GM19043 (cell line): Measurements from ENCODE around the gene PDLIM1.
"Not testable (repeated sequence)": the region's sequence is repeated elsewhere in the genome, so short reads cannot be mapped to it uniquely, and the experiment has no call there.

Experiments used
- ATAC-seq: cut with Tn5 transposase; IDR thresholded peaks from one replicate; pipeline ENCODE4 v1.9.1; 2021; ENCODE audit warnings: low read depth; ENCODE audit not compliant: unreplicated experiment

Gene PDLIM1

DNA sequence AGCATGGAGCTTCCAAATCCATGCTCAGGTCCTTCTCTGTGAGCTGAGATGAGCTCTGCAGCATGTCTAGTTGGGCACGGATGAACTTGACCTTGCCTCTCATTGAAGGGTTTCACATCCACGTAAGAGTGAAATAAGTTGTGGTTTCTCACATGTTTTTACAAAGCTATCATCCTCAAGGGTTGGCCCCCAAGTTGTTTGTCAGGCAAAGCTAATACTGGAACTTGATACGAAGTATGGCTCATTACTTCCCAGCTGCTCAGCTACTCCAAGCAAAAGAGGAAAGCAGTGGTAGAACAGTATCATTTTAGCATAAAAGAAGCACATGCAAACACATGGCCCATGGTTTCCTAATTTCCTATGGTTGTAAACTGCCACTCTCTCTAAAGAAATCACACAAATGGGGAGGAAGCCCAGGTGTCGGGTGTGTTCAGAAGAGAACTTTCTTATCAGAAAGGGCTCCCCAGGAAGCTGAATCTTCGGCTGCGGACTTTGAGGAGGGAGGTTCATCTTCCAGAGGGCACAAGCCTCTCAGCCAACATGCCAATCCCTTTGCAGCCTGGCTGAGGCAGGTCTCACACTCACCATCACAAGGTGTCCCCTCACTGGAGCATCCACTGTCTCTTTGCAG lies 45.3 kb downstream of the PDLIM1 start:
- peak; percentile 81 for ATAC-seq

DNA sequence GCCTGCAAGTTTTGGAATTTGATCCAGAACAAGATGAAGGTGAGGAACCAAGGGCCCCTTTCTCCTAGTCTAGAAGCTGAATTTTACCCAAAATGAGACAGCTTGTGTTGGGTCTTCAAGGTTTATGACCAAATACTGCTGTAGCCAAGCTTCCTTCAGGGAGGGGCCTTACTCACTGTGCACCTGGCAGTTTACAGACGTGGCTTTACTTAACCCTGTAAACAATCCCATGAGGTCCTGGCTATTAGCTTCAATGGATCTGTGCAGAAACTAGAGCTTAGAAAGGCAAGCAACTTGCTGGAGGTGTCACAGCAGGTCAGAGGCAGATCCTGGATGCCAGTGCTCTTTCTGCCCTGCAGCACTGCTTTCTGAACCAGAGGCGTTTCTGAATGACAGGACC lies 46.7 kb downstream of the PDLIM1 start:
- ATAC-seq = no peak

DNA sequence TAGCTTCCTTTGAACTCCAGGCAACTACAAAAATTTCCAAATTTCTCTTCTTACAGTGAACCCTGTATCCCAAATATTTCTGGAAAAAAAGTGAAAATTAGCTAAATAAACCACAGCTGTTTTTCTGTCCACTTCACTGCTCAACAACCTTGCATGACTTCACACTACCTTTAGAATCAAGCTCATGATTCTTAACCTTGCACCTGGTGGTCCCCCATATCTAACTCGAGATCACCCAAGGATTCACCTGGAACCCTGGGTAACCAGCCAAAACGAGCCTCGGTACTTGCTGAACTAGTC lies 47.5 kb downstream of the PDLIM1 start:
- ATAC-seq = no peak

DNA sequence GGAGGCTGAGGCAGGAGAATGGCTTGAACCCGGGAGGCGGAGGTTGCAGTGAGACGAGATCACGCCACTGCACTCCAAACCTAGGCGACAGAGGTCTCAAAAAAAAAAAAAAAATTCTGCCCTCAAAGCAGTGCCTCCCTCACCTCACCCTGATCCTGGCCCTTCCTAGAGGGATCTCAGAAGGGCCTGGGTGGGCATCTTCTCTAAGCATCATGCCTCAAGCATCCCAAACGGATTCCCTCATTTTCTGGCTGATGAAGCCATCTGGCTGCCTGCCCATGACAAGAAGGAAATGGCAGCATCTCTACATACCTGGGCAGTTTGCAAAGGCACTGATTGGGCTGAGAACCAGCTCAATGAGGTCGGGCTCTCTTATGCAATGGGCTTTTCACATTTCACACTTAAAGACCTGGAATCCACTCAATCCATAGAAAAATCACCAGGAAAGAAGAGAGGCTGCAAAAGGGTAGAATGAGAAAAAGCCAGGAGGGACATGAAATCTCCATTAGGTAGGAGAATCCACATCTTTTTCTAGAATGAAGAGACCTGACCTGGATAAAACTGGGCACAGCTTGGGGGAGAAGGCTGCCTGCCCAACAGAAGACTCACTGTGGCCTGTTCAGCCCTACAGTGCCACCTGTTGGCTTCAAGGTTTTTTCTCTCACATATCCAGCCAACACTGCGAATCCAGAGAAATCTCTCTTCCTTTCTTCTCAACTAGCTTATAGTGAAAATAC lies 48.1 kb downstream of the PDLIM1 start:
- ATAC-seq = no peak

DNA sequence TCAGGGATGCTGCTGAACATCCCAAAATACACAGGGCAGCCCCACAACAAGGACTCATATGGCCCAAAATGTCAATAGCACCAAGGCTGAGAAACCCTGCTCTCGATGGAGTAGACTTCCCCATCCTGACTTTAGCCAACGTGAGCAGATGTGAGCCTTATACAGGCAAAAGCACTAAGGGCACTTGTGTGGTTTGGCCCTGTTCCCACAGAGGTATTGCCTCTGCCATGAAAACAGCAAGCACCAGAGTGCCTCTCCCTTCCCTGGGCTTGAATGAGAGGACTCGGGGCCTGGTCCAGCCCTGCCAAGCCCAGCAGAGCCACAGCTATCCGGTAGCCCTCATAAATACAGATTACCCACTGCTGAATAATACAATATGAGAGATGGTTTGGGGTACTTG lies 49.3 kb downstream of the PDLIM1 start:
- ATAC-seq = no peak

- ATAC-seq = no peak
Measured at GRCh38 chr10:95240811-95241210, 50.0 kb downstream of the PDLIM1 start.

- not testable (repeated sequence) for ATAC-seq
Measured at GRCh38 chr10:95240096-95240495, 50.7 kb downstream of the PDLIM1 start.

- no peak for ATAC-seq
Measured at GRCh38 chr10:95237376-95238170, 53.2 kb downstream of the PDLIM1 start.

GRCh38 chr10:95236068-95236903 lies 54.5 kb downstream of the PDLIM1 start:
- ATAC-seq = peak; percentile 97

- no peak for ATAC-seq
Measured at GRCh38 chr10:95235676-95236067, 55.1 kb downstream of the PDLIM1 start.

DNA sequence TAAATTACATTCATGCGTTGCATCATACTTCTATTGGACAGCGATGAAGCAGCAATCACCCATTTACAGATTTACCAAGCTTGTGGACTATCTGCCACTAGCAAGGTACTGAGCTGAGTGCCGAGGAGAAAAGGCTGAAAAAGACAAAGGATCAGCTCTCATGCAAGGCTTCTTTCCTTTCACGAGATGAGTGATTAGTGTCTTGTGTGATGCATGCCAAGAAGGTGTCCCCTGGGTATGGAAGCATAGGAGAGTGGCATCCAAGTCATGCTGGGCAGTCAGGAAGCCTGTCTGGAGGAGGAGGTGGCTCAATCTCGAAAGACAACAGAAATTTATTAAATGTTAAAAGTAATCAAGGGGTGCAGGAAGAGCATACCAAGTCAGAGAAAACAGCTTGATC lies 55.9 kb downstream of the PDLIM1 start:
- ATAC-seq = no peak

GRCh38 chr10:95233377-95234034 lies 57.3 kb downstream of the PDLIM1 start:
- no peak for ATAC-seq

DNA sequence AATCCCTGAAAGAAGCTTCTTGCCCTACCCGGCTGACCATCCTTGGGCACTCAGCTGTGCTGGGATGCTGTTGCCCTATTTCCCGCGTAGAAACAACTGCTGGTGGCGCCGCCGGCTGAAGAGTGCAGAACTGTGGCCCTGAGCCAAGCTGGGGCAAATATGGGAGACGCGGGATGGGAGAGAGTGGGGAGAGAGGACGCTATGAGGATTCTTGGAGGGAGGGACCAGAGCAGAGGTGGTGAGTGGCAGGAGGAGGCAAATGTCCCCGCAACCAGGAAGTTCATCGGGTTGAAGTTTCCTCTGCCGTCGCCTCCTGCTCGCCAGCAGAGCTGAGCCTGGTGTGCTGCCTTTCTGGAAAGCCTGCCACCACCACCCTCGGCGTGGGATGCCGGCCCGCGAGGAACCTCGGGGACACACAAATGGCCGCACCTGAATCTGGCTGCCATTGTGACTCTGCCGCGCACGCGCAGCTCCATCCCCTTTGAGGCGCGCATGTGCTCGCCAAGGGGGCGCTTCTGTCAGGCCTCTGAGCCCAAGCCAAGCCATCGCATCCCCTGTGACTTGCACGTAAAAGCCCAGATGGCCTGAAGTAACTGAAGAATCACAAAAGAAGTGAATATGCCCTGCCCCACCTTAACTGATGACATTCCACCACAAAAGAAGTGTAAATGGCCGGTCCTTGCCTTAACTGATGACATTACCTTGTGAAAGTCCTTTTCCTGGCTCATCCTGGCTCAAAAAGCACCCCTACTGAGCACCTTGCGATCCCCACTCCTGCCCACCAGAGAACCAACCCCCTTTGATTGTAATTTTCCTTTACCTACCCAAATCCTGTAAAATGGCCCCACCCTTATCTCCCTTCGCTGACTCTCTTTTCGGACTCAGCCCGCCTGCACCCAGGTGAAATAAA lies 59.9 kb downstream of the PDLIM1 start:
- not testable (repeated sequence) for ATAC-seq

DNA sequence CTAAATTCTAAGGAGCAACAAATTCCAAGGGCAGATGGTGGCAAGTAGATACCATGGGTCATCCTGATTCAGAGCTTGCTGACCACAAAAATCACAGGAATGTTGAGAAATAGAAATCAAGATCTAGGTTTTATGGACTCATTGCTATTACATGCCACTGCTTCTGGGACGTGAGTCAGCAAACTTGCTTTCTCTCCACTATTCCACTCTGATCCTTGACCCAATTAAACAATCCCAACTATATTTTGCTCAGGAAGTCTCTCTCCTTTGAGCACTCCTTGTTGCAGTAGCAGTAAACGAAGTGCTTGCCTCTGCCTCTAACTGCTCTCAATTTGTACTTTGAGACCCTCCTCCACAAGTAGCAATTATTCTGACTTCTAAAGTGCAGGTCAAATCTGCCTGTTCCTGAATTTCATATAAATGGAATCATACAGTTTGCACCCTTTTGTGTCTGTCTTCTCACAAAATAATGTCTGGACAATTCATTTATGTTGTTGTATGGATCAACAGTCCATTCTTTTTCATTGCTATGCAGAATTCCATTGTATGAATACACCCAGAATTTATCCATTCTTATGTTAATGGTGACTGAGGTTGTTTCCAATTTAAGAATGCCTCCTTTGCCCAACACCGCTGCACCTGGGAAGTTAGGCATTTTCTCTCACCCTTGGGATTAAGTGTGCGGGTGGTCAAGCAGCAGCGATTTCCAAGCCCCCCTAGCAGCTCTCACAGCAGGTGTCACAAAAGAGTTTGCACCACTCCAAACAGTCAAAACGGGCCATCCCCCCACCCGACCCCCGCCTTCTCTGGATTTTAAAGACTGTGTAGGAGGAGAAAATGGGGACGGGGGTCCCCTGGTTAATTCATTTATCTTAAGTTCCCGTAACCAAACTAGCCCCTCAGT lies 60.8 kb downstream of the PDLIM1 start:
- ATAC-seq = no peak

- not testable (repeated sequence) for ATAC-seq
Measured at GRCh38 chr10:95228934-95229723, 61.7 kb downstream of the PDLIM1 start.

- ATAC-seq = no peak
Measured at GRCh38 chr10:95225136-95225535, 65.7 kb downstream of the PDLIM1 start.

- no peak for ATAC-seq
Measured at GRCh38 chr10:95221124-95221523, 69.7 kb downstream of the PDLIM1 start.

DNA sequence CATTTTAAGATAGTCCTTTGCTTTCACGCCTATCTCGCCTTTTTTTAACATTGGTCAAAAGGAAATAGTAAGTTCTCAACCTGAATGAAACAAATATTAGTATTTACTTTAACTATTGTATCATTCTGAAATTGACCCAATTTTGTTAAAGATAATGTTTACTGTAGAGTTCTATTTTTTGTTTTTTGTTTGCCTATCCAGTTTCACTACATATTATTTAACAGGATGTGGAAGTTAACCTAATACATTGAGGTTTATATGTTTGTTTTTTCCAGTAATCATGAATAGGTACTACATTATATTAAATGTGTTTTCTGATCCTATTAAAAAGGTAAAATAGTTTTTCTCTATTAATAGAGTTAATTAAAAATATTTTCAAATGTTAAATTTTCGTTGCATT lies 70.3 kb downstream of the PDLIM1 start:
- no peak for ATAC-seq
